H9 (cell line): ENCODE results near the gene CD3D. TPM values are rescaled to one million over a fixed set of nuclear protein-coding genes. Genes with fewer than 3 reads are reported as not detected.

Source experiments
- DNase-seq: peaks from one replicate; pipeline ENCODE4 v3.0.0-alpha.2; 2017
- H2AFZ ChIP-seq: one replicate; pipeline ENCODE4 v1.6.1; 2013; ENCODE audit warnings: mild to moderate bottlenecking, low read length, control low read depth, moderate library complexity
- H2AK5ac ChIP-seq: 2 replicates; pipeline ENCODE4 v1.6.1; 2013; ENCODE audit warnings: low read length, control low read depth, mixed read lengths; ENCODE audit not compliant: insufficient read length
- H2BK120ac ChIP-seq: one replicate; pipeline ENCODE4 v1.6.1; 2013; ENCODE audit warnings: low read depth, mild to moderate bottlenecking, low read length, control low read depth, inconsistent platforms; ENCODE audit not compliant: poor library complexity, severe bottlenecking
- H2BK12ac ChIP-seq: 2 replicates; pipeline ENCODE4 v1.6.1; 2013; ENCODE audit warnings: low read length, control low read depth, mixed read lengths, low read depth; ENCODE audit not compliant: insufficient read length
- H2BK15ac ChIP-seq: 2 replicates; pipeline ENCODE4 v1.6.1; 2013; ENCODE audit warnings: low read depth, low read length, control low read depth
- H2BK20ac ChIP-seq: one replicate; pipeline ENCODE4 v1.6.1; 2013; ENCODE audit warnings: low read depth, mild to moderate bottlenecking, low read length, control low read depth, inconsistent platforms; ENCODE audit not compliant: poor library complexity, severe bottlenecking
- H2BK5ac ChIP-seq: 2 replicates; pipeline ENCODE4 v1.6.1; 2013; ENCODE audit warnings: low read length, control low read depth, mixed read lengths; ENCODE audit not compliant: insufficient read length
- H3K14ac ChIP-seq: 2 replicates; pipeline ENCODE4 v1.6.1; 2013; ENCODE audit warnings: low read length, control low read depth; ENCODE audit not compliant: insufficient read depth
- H3K18ac ChIP-seq: 2 replicates; pipeline ENCODE4 v1.6.1; 2013; ENCODE audit warnings: low read depth, mild to moderate bottlenecking, mixed read lengths, low read length, control low read depth; ENCODE audit not compliant: insufficient read length
- H3K23ac ChIP-seq: 2 replicates; pipeline ENCODE4 v1.6.1; 2013; ENCODE audit warnings: low read length, control low read depth, mixed read lengths, low read depth; ENCODE audit not compliant: insufficient read length
- H3K23me2 ChIP-seq: 2 replicates; pipeline ENCODE4 v1.6.1; 2013; ENCODE audit warnings: low read depth, mild to moderate bottlenecking, mixed read lengths, low read length, control low read depth; ENCODE audit not compliant: insufficient read length, poor library complexity, severe bottlenecking
- H3K27ac ChIP-seq: 2 replicates; pipeline ENCODE4 v1.5.1; 2013; ENCODE audit warnings: low read length, control low read depth, mixed read lengths, low read depth; ENCODE audit not compliant: insufficient read length
- H3K27me3 ChIP-seq: 2 replicates; pipeline ENCODE4 v1.6.1; 2013; ENCODE audit warnings: low read length, control low read depth, inconsistent platforms; ENCODE audit not compliant: insufficient read depth
- H3K4ac ChIP-seq: 2 replicates; pipeline ENCODE4 v1.6.1; 2013; ENCODE audit warnings: low read depth, mild to moderate bottlenecking, control low read depth, inconsistent platforms, low read length, moderate library complexity
- H3K4me1 ChIP-seq: 2 replicates; pipeline ENCODE4 v1.6.1; 2013; ENCODE audit warnings: low read length, control low read depth, inconsistent platforms; ENCODE audit not compliant: insufficient read depth
- H3K4me2 ChIP-seq: 2 replicates; pipeline ENCODE4 v1.6.1; 2013; ENCODE audit warnings: low read length, control low read depth, mixed read lengths; ENCODE audit not compliant: insufficient read length, insufficient read depth
- H3K56ac ChIP-seq: 2 replicates; pipeline ENCODE4 v1.6.1; 2013; ENCODE audit warnings: low read depth, mild to moderate bottlenecking, mixed read lengths, low read length, control low read depth; ENCODE audit not compliant: insufficient read length
- H3K79me1 ChIP-seq: 2 replicates; pipeline ENCODE4 v1.6.1; 2013; ENCODE audit warnings: low read depth, mild to moderate bottlenecking, moderate library complexity, low read length, control low read depth, inconsistent platforms; ENCODE audit not compliant: insufficient read depth, poor library complexity, severe bottlenecking
- H3K79me2 ChIP-seq: 2 replicates; pipeline ENCODE4 v1.6.1; 2013; ENCODE audit warnings: low read length, control low read depth, inconsistent platforms; ENCODE audit not compliant: insufficient read depth
- H3K9ac ChIP-seq: 2 replicates; pipeline ENCODE4 v1.6.1; 2013; ENCODE audit warnings: low read length, control low read depth, mixed read lengths; ENCODE audit not compliant: insufficient read length; ENCODE audit errors: extremely low read depth
- H3K9me3 ChIP-seq: one replicate; pipeline ENCODE4 v1.6.1; 2013; ENCODE audit warnings: low read depth, low read length, inconsistent platforms; ENCODE audit not compliant: control insufficient read depth
- H3T11ph ChIP-seq: one replicate; pipeline ENCODE4 v1.6.1; 2013; ENCODE audit warnings: mild to moderate bottlenecking, low read length, control low read depth, inconsistent platforms
- H4K20me1 ChIP-seq: one replicate; pipeline ENCODE4 v1.6.1; 2013; ENCODE audit not compliant: control insufficient read depth, insufficient read length, insufficient read depth
- H4K5ac ChIP-seq: 2 replicates; pipeline ENCODE4 v1.6.1; 2013; ENCODE audit warnings: low read depth, mild to moderate bottlenecking, mixed read lengths, low read length, control low read depth; ENCODE audit not compliant: insufficient read length
- H4K8ac ChIP-seq: replicated peaks from 2 replicates; pipeline ENCODE4 v1.6.1; 2013; ENCODE audit warnings: low read length, control low read depth, mixed read lengths, low read depth; ENCODE audit not compliant: insufficient read length
- H4K91ac ChIP-seq: 2 replicates; pipeline ENCODE4 v1.6.1; 2013; ENCODE audit warnings: low read depth, mild to moderate bottlenecking, moderate library complexity, mixed read lengths, low read length, control low read depth; ENCODE audit not compliant: insufficient read length
- H3K27ac Mint-ChIP-seq, 3 experiments: 2 replicates in 2 of 3; 3 replicates in 1 of 3; pipeline ENCODE4 v1.8.0; 2020 to 2021; ENCODE audit warnings: mixed read lengths in 3 of 3, mild to moderate bottlenecking in 1 of 3, moderate library complexity in 1 of 3
- H3K27me3 Mint-ChIP-seq: 2 replicates; pipeline ENCODE4 v1.8.0; 2021; ENCODE audit warnings: low read depth, mild to moderate bottlenecking, moderate library complexity, mixed read lengths
- H3K36me3 Mint-ChIP-seq, 3 experiments: 2 replicates in 2 of 3; 3 replicates in 1 of 3; pipeline ENCODE4 v1.8.0; 2020 to 2021; ENCODE audit warnings: low read depth in 3 of 3, mixed read lengths in 3 of 3; ENCODE audit not compliant: insufficient read depth in 1 of 3
- H3K4me1 Mint-ChIP-seq, 2 experiments: 2 replicates each; pipeline ENCODE4 v1.8.0; 2020; ENCODE audit warnings: mixed read lengths in 2 of 2
- H3K4me3 Mint-ChIP-seq, 2 experiments: 2 replicates in 1 of 2; 3 replicates in 1 of 2; pipeline ENCODE4 v1.8.0; 2020 to 2021; ENCODE audit warnings: mild to moderate bottlenecking in 2 of 2, mixed read lengths in 2 of 2, moderate library complexity in 1 of 2
- H3K9me3 Mint-ChIP-seq, 2 experiments: 2 replicates in 1 of 2; 3 replicates in 1 of 2; pipeline ENCODE4 v1.8.0; 2020; ENCODE audit warnings: mild to moderate bottlenecking in 2 of 2, mixed read lengths in 2 of 2, moderate library complexity in 1 of 2
- WGBS: extraction: QIAGEN DNeasy Blood & Tissue Kit; methylation state at CpG from one replicate; pipeline ENCODE4 v1.1.7; 2013; ENCODE audit warnings: missing lambda C conversion rate, low lambda C conversion rate, mixed read lengths; ENCODE audit not compliant: insufficient read length; ENCODE audit errors: extremely low coverage; 5-methylcytosine and 5-hydroxymethylcytosine counted together
- total RNA-seq: library from RNA; stranded (reverse); gene quantifications from 2 replicates; pipeline ENCODE4 v1.2.1, GENCODE V29; 2021
- TF ChIP-seq, protein P1 (sequence below): fragments of 200-600 bp; sonication (generic); conservative IDR thresholded peaks from 3 replicates; pipeline ENCODE4 v1.8.0; 2021; ENCODE audit warnings: antibody characterized with exemption, mild to moderate bottlenecking

The CD3D gene
- total RNA-seq, 1 experiment from 2014 or later, result not detected

DNA sequence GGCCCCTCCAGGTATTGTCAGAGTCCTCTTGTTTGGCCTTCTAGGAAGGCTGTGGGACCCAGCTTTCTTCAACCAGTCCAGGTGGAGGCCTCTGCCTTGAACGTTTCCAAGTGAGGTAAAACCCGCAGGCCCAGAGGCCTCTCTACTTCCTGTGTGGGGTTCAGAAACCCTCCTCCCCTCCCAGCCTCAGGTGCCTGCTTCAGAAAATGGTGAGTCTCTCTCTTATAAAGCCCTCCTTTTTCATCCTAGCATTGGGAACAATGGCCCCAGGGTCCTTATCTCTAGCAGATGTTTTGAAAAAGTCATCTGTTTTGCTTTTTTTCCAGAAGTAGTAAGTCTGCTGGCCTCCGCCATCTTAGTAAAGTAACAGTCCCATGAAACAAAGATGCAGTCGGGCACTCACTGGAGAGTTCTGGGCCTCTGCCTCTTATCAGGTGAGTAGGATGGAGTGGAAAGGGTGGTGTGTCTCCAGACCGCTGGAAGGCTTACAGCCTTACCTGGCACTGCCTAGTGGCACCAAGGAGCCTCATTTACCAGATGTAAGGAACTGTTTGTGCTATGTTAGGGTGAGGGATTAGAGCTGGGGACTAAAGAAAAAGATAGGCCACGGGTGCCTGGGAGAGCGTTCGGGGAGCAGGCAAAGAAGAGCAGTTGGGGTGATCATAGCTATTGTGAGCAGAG, 37.8 kb downstream of the CD3D start, which contains the start of gene CD3E:
CD3E (plus strand) TSS at position 163 of the 681 bp plus-strand sequence; CDS start at position 386, 223 bp downstream.
- no peak within 1 kb of the TSS for H4K8ac ChIP-seq
- H3K18ac ChIP-seq, result no peak within 1 kb of the TSS
- Mint-ChIP-seq H3K27ac (no peak within 1 kb of the TSS), H3K36me3 (no peaks in the 10 kb centered on the region), H3K9me3 (no peaks in the 10 kb centered on the region), H3K27me3 (peaks cover 40% of the 10 kb centered on the region), H3K4me1 (peaks cover 3 to 4% of the 10 kb centered on the region in 2 experiments), H3K4me3 (no peak within 1 kb of the TSS)
- H2BK12ac ChIP-seq, result no peak within 1 kb of the TSS
- H3K56ac ChIP-seq, result no peak within 1 kb of the TSS
- no peaks in the 10 kb centered on the region for H3K4me1 ChIP-seq
- no peak within 1 kb of the TSS for H3K4ac ChIP-seq
- H3K23ac ChIP-seq, result no peak within 1 kb of the TSS
- H2AK5ac ChIP-seq, result no peak within 1 kb of the TSS
- no peak within 1 kb of the TSS for H3K9ac ChIP-seq
- no peak within 1 kb of the TSS for H4K91ac ChIP-seq
- no peaks in the 10 kb centered on the region for H3K27me3 ChIP-seq
- no peak within 1 kb of the TSS for H3K27ac ChIP-seq
- DNase-seq, result no peak
- H2BK5ac ChIP-seq, result no peak within 1 kb of the TSS
- no CpG with 5 or more reads among the region's 8 CpGs for WGBS
- H2BK15ac ChIP-seq, result no peak within 1 kb of the TSS
- no peak within 1 kb of the TSS for H3K4me2 ChIP-seq
- H3K79me2 ChIP-seq, result no peaks in the 10 kb centered on the region
- no peaks in the 10 kb centered on the region for H4K20me1 ChIP-seq
- TF ChIP-seq, protein P1, sequence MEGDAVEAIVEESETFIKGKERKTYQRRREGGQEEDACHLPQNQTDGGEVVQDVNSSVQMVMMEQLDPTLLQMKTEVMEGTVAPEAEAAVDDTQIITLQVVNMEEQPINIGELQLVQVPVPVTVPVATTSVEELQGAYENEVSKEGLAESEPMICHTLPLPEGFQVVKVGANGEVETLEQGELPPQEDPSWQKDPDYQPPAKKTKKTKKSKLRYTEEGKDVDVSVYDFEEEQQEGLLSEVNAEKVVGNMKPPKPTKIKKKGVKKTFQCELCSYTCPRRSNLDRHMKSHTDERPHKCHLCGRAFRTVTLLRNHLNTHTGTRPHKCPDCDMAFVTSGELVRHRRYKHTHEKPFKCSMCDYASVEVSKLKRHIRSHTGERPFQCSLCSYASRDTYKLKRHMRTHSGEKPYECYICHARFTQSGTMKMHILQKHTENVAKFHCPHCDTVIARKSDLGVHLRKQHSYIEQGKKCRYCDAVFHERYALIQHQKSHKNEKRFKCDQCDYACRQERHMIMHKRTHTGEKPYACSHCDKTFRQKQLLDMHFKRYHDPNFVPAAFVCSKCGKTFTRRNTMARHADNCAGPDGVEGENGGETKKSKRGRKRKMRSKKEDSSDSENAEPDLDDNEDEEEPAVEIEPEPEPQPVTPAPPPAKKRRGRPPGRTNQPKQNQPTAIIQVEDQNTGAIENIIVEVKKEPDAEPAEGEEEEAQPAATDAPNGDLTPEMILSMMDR, result no peak
- H3K9me3 ChIP-seq, result no peaks in the 10 kb centered on the region
- H2BK20ac ChIP-seq, result no peak within 1 kb of the TSS
- H3K14ac ChIP-seq, result no peak within 1 kb of the TSS
- no peaks in the 10 kb centered on the region for H3K79me1 ChIP-seq
- no peaks in the 10 kb centered on the region for H3K23me2 ChIP-seq
- no peak within 1 kb of the TSS for H3T11ph ChIP-seq
- H2AFZ ChIP-seq, result no peak within 1 kb of the TSS
- no peak within 1 kb of the TSS for H4K5ac ChIP-seq
- no peak within 1 kb of the TSS for H2BK120ac ChIP-seq
